Sigmoid colon (tissue), 7 donors: ENCODE measurements around the gene SFXN5. TPM values are rescaled to one million over a fixed set of nuclear protein-coding genes. Genes with fewer than 3 reads are reported as not detected.

Experiments
- DNase-seq: peaks from one replicate; pipeline ENCODE4 v3.0.0-alpha.2; 2019
- H3K27ac ChIP-seq, 4 donors: fragments of 200-600 bp; sonication (generic); one replicate each; pipeline ENCODE4 v1.5.1; 2016 to 2019; ENCODE audit warnings: mild to moderate bottlenecking in 1 of 4
- H3K27me3 ChIP-seq, 3 donors: fragments of 200-600 bp; sonication (generic); one replicate each; pipeline ENCODE4 v1.5.1; 2019; ENCODE audit warnings: mild to moderate bottlenecking in 1 of 3
- H3K36me3 ChIP-seq, 4 donors: fragments of 200-600 bp; sonication (generic); one replicate each; pipeline ENCODE4 v1.5.1; 2016 to 2019
- H3K4me1 ChIP-seq, 4 donors: fragments of 200-600 bp; sonication (generic); one replicate each; pipeline ENCODE4 v1.5.1; 2017 to 2019
- H3K4me3 ChIP-seq, 4 donors: fragments of 200-600 bp; sonication (generic); one replicate each; pipeline ENCODE4 v1.5.1; 2017 to 2019; ENCODE audit warnings: mild to moderate bottlenecking in 2 of 4, moderate library complexity in 1 of 4
- H3K9me3 ChIP-seq, 4 donors: fragments of 200-600 bp in 3 of 4; sonication (generic) in 3 of 4; one replicate each; pipeline versions ENCODE4 v1.5.1 to v1.6.1; 2013 to 2019
- CTCF ChIP-seq, 4 experiments: fragments of 450-650 bp in 3 of 4; fragments of 200-600 bp in 1 of 4; IDR thresholded peaks; one replicate each; pipeline ENCODE4 v1.5.1; 2016 to 2019; ENCODE audit warnings: antibody characterized with exemption in 4 of 4, mild to moderate bottlenecking in 3 of 4, moderate library complexity in 2 of 4
- EP300 ChIP-seq, 4 donors: sonication (generic); formaldehyde crosslinking; IDR thresholded peaks; one replicate each; pipeline ENCODE4 v1.6.1; 2017; ENCODE audit warnings: antibody characterized with exemption in 4 of 4
- POLR2A ChIP-seq, 2 donors: fragments of 450-650 bp; IDR thresholded peaks; one replicate each; pipeline ENCODE4 v1.6.1; 2016; ENCODE audit warnings: antibody characterized with exemption in 2 of 2, mild to moderate bottlenecking in 2 of 2, moderate library complexity in 2 of 2
- POLR2AphosphoS5 ChIP-seq, 4 donors: sonication (generic); formaldehyde crosslinking; IDR thresholded peaks; one replicate each; pipeline ENCODE4 v1.6.1; 2017; ENCODE audit warnings: antibody characterized with exemption in 4 of 4
- WGBS, 2 donors: extraction: QIAGEN DNeasy Blood & Tissue Kit; methylation state at CpG; one replicate each; pipeline ENCODE4 v1.1.7; 2013; 5-methylcytosine and 5-hydroxymethylcytosine counted together
- intact Hi-C: fragments of 100-400 bp; cut with DNase I; formaldehyde crosslinking; loops from one replicate; pipeline ENCODE4 v1.15.1; 2023
- polyA plus RNA-seq, 3 donors: library from polyadenylated mRNA; stranded (reverse); fragments of 200-250 nt; gene quantifications; one replicate each; pipeline ENCODE4 v1.2.3, GENCODE V29; 2013
- total RNA-seq, 4 donors: library from RNA; depleted of rRNA; stranded (reverse); fragments of >200 nt; gene quantifications; one replicate each; pipeline ENCODE4 v1.1.0, GENCODE V29; 2016
- donor health status: healthy with polysubstance abuse.
- donor health status: Bipolar disorder and iron deficiency.
- donor health status: healthy.

The SFXN5 gene
- total and polyA plus RNA-seq, 7 donors: 5.4 to 27.1 (median 11.1) TPM

GRCh38 chr2:72923833-72924352 is 147.6 kb downstream of the SFXN5 start:
- H3K36me3 ChIP-seq: no peaks in the 10 kb centered on the region
- H3K4me1 ChIP-seq: peaks cover 3 to 29% (median 27%) of the 10 kb centered on the region in 4 donors
- no peaks in the 10 kb centered on the region for H3K9me3 ChIP-seq
- peaks cover 67 to 100% (median 93%) of the 10 kb centered on the region in 3 donors for H3K27me3 ChIP-seq
- no peak for TF ChIP-seq POLR2A (IDR thresholded peaks at IDR 0.05)
- TF ChIP-seq POLR2AphosphoS5 (IDR thresholded peaks at IDR 0.05): no peak
- no peak for TF ChIP-seq EP300 (IDR thresholded peaks at IDR 0.05)
- DNase-seq: peak; percentile 52
- no peak overlapping the region for H3K27ac ChIP-seq
- WGBS, 2 donors: 3 to 4% methylated on average over 36 of the region's 36 CpGs
- intact Hi-C loops: no loop called here
- H3K4me3 ChIP-seq: no peak overlapping the region

GRCh38 chr2:72921853-72922252 is 149.7 kb downstream of the SFXN5 start:
- H3K27me3 ChIP-seq: peaks cover 76 to 100% (median 96%) of the 10 kb centered on the region in 3 donors
- H3K4me3 ChIP-seq: no peak overlapping the region
- H3K27ac ChIP-seq: no peak overlapping the region
- DNase-seq: peak; percentile 20
- peaks cover 3 to 48% (median 47%) of the 10 kb centered on the region in 4 donors for H3K4me1 ChIP-seq
- intact Hi-C loops: no loop called here
- H3K36me3 ChIP-seq: no peaks in the 10 kb centered on the region
- 76 to 85% methylated on average over 1 of the region's 1 CpG for WGBS, 2 donors
- no peak for TF ChIP-seq POLR2AphosphoS5 (IDR thresholded peaks at IDR 0.05)
- TF ChIP-seq EP300 (IDR thresholded peaks at IDR 0.05): no peak
- TF ChIP-seq POLR2A (IDR thresholded peaks at IDR 0.05): no peak
- TF ChIP-seq CTCF (IDR thresholded peaks at IDR 0.05): no peak
- no peaks in the 10 kb centered on the region for H3K9me3 ChIP-seq

GRCh38 chr2:72921088-72921851 is 150.2 kb downstream of the SFXN5 start:
- H3K27me3 ChIP-seq: peaks cover 82 to 100% (median 96%) of the 10 kb centered on the region in 3 donors

GRCh38 chr2:72920318-72921087 is 151.0 kb downstream of the SFXN5 start:
- TF ChIP-seq CTCF (IDR thresholded peaks at IDR 0.05) (no peak), POLR2AphosphoS5 (IDR thresholded peaks at IDR 0.05) (peak in 2 of 4 donors; percentile 57 to 70), EP300 (IDR thresholded peaks at IDR 0.05) (no peak), POLR2A (IDR thresholded peaks at IDR 0.05) (no peak)
- DNase-seq: peak; percentile 41
- Histone ChIP-seq H3K9me3 (no peaks in the 10 kb centered on the region), H3K4me3 (peak overlapping the region in 3 of 4 donors; percentile 2 to 29 (median 23)), H3K36me3 (no peaks in the 10 kb centered on the region), H3K27me3 (peaks cover 86 to 100% (median 98%) of the 10 kb centered on the region in 3 donors), H3K27ac (no peak overlapping the region), H3K4me1 (peaks cover 3 to 62% (median 61%) of the 10 kb centered on the region in 4 donors)
- intact Hi-C loops: no loop called here
- 2% methylated on average over 77 of the region's 77 CpGs for WGBS, 2 donors

More at GRCh38 chr2:72921088-72921851, 150.2 kb downstream of the SFXN5 start:
- Histone ChIP-seq H3K4me1 (peaks cover 3 to 54% (median 53%) of the 10 kb centered on the region in 4 donors), H3K36me3 (no peaks in the 10 kb centered on the region), H3K4me3 (no peak overlapping the region), H3K9me3 (no peaks in the 10 kb centered on the region), H3K27ac (no peak overlapping the region)
- no peak for TF ChIP-seq EP300 (IDR thresholded peaks at IDR 0.05)
- TF ChIP-seq POLR2A (IDR thresholded peaks at IDR 0.05): no peak
- 15 to 21% methylated on average over 15 of the region's 15 CpGs for WGBS, 2 donors
- peak; percentile 33 for DNase-seq
- intact Hi-C loops: no loop called here

- Histone ChIP-seq H3K27ac (no peak overlapping the region), H3K9me3 (no peaks in the 10 kb centered on the region), H3K4me3 (peak overlapping the region in 1 of 4 donors; percentile 23), H3K36me3 (no peaks in the 10 kb centered on the region), H3K27me3 (peaks cover 81 to 100% (median 98%) of the 10 kb centered on the region in 3 donors), H3K4me1 (peaks cover 3 to 67% (median 61%) of the 10 kb centered on the region in 4 donors)
- 7 to 8% methylated on average over 48 of the region's 48 CpGs for WGBS, 2 donors
- TF ChIP-seq CTCF (IDR thresholded peaks at IDR 0.05) (no peak), EP300 (IDR thresholded peaks at IDR 0.05) (no peak), POLR2AphosphoS5 (IDR thresholded peaks at IDR 0.05) (peak in 2 of 4 donors; percentile 26 to 30), POLR2A (IDR thresholded peaks at IDR 0.05) (no peak)
- peak; percentile 3 for DNase-seq
- intact Hi-C loops: no loop called here
Observed at GRCh38 chr2:72919414-72920317, 151.8 kb downstream of the SFXN5 start.
